ENCODE data around the gene PSMC4. TPM values are rescaled to one million over a fixed set of nuclear protein-coding genes. Genes with fewer than 3 reads are reported as not detected.

The PSMC4 gene
- total RNA-seq, 1 donor: 85.2 TPM

DNA sequence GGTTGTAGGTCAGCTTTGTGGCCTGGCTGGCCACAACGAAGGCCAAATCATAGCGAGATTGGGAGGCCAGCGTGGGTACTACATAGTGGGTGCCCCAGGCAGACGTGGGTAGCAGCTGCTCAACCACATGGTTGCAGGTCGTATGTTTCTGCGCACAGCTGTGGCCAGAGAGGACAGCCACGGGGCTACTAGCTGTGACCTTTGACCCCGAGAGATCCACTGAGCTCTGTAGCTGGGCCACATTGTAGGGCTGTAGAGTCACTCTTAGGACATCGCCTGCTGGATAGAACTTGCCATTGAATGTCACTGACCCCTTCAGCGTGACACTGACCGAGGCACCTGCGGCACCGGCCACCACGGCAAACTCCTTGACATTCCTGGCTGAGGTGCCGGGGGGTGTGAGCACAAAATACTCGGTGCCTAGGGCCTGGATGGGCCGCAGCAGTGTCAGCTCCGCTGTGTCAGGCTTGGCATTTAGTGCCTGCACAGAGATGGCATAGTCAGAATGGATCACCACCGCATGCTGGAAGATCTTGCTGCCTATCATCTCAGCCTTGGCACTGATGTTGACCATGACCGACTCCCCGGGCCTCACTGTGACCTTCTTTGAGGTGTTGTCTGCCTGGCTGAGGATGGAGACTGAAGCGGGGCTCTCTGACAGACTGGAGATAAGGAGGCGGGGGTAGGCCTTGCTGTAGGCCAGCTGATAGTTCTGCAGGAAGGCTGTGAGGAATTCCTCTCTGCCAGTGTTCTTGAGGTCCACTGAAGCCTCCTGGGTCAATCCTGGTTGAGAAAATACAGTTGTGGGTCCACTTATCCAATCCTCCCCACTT lies 43.2 kb upstream of the PSMC4 start:
- TF ChIP-seq, protein P1, sequence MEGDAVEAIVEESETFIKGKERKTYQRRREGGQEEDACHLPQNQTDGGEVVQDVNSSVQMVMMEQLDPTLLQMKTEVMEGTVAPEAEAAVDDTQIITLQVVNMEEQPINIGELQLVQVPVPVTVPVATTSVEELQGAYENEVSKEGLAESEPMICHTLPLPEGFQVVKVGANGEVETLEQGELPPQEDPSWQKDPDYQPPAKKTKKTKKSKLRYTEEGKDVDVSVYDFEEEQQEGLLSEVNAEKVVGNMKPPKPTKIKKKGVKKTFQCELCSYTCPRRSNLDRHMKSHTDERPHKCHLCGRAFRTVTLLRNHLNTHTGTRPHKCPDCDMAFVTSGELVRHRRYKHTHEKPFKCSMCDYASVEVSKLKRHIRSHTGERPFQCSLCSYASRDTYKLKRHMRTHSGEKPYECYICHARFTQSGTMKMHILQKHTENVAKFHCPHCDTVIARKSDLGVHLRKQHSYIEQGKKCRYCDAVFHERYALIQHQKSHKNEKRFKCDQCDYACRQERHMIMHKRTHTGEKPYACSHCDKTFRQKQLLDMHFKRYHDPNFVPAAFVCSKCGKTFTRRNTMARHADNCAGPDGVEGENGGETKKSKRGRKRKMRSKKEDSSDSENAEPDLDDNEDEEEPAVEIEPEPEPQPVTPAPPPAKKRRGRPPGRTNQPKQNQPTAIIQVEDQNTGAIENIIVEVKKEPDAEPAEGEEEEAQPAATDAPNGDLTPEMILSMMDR (IDR thresholded peaks at IDR 0.05; ENCODE audit: insufficient read depth, low read length): no peak
- DNase-seq (ENCODE audit: low read depth): no peak

DNA sequence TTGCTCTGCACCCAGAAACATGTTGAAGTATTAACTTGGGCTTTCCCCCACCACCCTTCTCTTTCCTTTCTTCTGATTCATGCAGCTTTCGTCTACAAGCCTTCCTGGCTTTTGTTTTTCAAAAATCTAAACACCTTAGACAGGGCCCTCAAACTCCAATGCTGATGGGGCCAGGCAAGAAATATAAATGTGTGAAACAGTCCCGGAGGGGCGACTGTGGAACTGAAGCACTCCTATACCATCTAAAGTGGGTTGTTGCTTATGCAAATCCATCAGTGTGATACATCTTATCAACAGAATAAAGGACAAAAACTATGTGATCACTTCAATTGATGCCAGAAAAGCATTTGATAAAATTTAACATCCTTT lies 42.6 kb upstream of the PSMC4 start:
- no peak overlapping the region for H3K4me3 ChIP-seq (ENCODE audit: low read depth, low read length)
- no peak for DNase-seq (ENCODE audit: low read depth)
- TF ChIP-seq, protein P1 (IDR thresholded peaks at IDR 0.05; ENCODE audit: insufficient read depth, low read length): no peak

More for the DNA sequence above, 43.2 kb upstream of the PSMC4 start:
- H3K4me3 ChIP-seq (ENCODE audit: low read depth, low read length): no peak overlapping the region

DNA sequence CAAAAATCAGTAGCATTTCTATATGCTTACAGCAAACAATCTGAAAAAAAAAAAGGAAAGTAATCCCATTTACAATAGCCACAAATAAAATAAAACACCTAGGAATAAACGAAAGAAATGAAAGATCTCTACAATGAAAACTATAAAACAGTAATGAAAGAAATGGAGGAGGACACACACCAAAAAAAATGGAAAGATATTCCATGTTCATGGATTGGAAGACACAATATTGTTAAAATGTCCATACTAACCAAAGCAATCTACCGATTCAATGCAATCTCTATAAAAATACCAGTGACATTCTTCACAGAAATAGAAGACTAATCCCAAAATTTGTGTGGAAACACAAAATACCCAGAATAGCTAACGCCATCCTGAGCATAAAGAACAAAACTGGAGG lies 41.2 kb upstream of the PSMC4 start:
- no peak for DNase-seq (ENCODE audit: low read depth)
- TF ChIP-seq, protein P1 (IDR thresholded peaks at IDR 0.05; ENCODE audit: insufficient read depth, low read length): no peak
- no peak overlapping the region for H3K4me3 ChIP-seq (ENCODE audit: low read depth, low read length)

DNA sequence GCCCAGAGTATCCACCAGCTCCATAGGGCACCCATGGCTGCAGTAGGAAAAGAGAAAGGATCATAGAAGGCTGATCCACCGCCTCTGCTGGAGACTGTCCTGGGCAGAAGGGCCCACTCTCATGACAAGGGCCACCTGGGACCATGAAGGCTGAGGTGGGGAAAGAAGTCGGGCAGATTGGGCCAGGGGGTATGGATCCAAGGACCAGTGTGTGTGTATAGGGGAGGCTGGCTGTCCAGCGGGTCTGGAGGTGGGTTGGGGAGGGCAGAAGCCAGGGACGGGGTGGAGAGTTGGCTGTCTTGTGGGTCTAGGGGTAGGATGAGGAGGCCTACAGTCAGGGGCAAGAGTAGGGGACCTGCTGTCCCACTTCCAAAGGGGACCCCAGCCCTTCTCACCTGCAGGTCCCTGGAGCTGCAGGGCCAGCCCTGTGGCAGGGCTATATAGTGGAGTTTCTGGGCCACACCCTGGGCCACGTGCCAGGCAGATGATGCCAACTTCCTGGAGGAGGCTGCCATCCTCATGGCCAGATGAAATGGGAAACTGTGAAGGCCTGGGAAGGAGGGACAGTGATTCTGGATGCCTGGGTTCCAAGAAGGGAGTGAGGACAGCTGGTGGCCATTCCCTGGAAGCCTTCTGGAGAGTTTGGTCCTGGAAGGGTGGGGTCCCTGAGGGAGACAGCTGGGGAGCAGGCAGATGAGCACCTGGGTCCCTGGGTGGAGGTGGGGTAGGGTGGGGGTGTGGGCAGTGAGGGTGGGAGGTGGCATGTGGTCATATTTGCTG lies 36.2 kb upstream of the PSMC4 start, which contains the start of gene FCGBP:
Gene FCGBP (minus strand): TSS at position 51 of the 780 bp plus-strand sequence.
- no peak within 1 kb of the TSS for H3K4me3 ChIP-seq (ENCODE audit: low read depth, low read length)
- no peak for DNase-seq (ENCODE audit: low read depth)
- TF ChIP-seq, protein P1 (IDR thresholded peaks at IDR 0.05; ENCODE audit: insufficient read depth, low read length): no peak

DNA sequence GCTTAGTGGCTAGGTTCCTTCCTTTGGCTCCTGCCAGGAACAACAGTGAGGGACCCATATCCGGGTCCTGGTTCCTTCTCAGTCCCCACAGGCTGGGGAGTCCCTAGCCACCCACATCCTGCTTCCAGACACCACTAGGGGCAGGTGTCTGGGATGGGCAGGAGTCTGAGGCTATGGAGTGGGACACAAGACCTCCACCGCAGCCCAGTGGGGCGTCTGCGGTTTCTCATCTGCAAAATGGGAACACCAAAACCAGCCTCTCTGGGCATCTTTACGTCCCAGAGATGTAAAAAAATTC lies 35.7 kb upstream of the PSMC4 start:
- TF ChIP-seq, protein P1 (IDR thresholded peaks at IDR 0.05; ENCODE audit: insufficient read depth, low read length): no peak
- no peak overlapping the region for H3K4me3 ChIP-seq (ENCODE audit: low read depth, low read length)
- no peak for DNase-seq (ENCODE audit: low read depth)

DNA sequence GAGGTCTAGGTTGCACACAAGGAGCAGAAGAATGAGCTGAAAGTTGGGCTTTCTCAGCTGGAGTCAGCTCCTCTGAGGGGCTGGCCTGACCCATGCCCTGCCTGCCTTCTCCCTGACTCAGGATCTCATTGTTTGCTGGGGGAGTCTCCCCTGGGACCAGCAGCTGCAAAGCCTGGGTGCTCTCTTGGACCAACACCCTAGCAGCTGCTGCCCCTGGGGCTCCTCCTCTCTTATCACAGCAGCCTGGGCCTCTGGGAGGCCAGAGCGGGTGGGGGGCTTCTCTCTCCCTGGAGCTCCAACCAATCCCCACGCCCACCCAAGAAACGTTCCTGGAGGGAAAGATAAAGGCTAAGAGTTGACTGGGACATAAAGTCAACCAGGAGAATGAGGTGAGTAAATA lies 34.9 kb upstream of the PSMC4 start:
- TF ChIP-seq, protein P1 (IDR thresholded peaks at IDR 0.05; ENCODE audit: insufficient read depth, low read length): no peak
- H3K4me3 ChIP-seq (ENCODE audit: low read depth, low read length): no peak overlapping the region
- DNase-seq (ENCODE audit: low read depth): no peak
